WI38 (cell line): ENCODE measurements around the gene SLCO2A1.

Source experiments
- H3K4me3 ChIP-seq: 2 replicates; pipeline ENCODE4 v1.5.1; 2011; ENCODE audit warnings: low read depth, mild to moderate bottlenecking, control low read depth, low read length
- TF ChIP-seq, protein P1 (sequence below): IDR thresholded peaks from 2 replicates; pipeline ENCODE4 v1.5.1; 2012; ENCODE audit warnings: low read depth, mild to moderate bottlenecking, control low read depth, low read length

Gene SLCO2A1

DNA sequence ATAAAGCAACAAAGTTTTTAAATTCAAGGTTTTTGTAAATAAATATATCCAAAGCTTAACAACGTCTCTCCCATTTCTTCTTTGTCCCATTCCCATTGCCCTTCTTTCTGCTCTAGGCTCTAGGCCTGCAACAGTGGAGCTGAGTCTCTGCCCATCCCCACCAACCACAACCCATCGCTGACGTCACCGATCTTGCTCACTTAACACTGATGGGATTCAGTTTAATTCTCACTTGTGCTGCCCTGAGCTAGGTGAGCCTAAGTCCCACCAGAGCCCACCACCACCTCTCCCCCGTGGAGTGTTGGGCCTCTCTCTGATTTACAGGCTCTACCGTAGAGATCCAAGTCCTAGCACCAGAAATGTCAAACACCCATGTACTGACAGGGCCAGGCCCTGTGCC is 72.7 kb downstream of the SLCO2A1 start:
- TF ChIP-seq, protein P1, sequence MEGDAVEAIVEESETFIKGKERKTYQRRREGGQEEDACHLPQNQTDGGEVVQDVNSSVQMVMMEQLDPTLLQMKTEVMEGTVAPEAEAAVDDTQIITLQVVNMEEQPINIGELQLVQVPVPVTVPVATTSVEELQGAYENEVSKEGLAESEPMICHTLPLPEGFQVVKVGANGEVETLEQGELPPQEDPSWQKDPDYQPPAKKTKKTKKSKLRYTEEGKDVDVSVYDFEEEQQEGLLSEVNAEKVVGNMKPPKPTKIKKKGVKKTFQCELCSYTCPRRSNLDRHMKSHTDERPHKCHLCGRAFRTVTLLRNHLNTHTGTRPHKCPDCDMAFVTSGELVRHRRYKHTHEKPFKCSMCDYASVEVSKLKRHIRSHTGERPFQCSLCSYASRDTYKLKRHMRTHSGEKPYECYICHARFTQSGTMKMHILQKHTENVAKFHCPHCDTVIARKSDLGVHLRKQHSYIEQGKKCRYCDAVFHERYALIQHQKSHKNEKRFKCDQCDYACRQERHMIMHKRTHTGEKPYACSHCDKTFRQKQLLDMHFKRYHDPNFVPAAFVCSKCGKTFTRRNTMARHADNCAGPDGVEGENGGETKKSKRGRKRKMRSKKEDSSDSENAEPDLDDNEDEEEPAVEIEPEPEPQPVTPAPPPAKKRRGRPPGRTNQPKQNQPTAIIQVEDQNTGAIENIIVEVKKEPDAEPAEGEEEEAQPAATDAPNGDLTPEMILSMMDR = no peak
- no peak overlapping the region for H3K4me3 ChIP-seq

DNA sequence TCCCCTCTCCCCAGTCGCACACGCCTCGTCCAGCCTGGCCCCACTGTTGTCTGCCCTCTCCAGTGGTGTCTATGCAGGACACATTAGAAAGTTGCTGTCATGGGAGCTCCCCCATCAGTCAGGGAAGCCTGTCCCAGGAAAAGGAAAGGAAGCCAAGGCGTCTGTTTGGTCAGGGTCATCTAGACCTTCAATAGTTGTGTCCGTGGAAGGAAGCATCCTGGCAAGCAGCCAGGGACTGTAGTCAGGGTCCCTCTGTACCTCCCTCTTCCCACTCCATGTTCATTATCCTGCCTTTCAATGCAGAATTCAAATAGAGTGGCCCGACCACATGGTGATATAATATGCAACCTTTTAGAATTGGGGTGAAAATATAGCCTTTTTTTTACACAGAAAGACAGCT is 73.4 kb downstream of the SLCO2A1 start:
- no peak overlapping the region for H3K4me3 ChIP-seq
- TF ChIP-seq, protein P1 = no peak

DNA sequence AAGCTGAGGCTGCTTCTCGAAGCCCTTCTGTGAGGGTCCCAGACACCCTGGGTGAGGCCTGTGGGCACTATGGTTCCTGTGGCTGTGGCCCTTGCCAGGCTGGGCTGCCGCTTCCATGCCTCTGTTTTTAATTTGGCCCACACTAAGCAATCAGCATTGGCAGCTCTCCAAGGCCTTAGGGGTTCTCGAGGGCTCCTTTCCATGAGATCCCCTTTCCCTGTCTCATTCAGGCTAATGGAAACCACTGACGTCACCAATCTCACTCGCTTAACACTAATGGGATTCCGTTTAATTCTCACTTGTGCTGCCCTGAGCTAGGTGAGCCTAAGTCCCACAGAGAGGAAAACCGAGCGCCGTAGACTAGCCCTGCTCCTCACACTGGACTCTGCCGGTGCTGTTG is 73.8 kb downstream of the SLCO2A1 start:
- no peak overlapping the region for H3K4me3 ChIP-seq
- TF ChIP-seq, protein P1 = no peak

DNA sequence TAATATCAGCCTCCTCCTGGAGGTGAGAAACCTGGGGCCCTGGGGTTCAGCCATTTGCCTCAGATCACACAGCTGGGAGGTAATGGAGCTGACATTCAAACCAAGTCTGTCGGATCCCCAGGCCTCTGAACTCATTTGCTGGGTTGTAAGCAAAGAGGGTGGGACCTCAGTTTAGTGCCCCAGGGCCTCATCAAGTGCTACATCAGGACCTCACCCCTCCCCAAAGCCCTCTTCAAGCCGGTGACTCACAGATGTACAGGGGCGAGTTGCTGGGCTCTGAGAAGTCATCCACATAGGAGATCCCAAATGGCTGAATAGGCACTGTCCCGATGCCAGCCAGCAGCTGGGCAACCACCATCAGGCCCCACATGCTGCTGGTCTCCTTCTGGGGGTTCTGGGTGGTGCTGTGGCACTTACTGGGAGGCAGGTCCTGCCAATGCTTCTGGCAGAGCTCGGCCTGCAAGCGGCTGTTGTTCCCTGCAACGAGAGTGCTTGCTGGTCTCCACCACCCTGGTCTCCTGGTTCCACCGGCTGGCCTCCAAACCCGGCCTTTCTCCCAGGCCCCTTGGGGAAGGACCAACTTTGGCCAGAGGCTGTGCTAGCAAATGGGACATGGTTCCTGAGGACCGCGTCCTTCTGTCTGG is 74.9 kb downstream of the SLCO2A1 start:
- TF ChIP-seq, protein P1 = no peak
- no peak overlapping the region for H3K4me3 ChIP-seq

DNA sequence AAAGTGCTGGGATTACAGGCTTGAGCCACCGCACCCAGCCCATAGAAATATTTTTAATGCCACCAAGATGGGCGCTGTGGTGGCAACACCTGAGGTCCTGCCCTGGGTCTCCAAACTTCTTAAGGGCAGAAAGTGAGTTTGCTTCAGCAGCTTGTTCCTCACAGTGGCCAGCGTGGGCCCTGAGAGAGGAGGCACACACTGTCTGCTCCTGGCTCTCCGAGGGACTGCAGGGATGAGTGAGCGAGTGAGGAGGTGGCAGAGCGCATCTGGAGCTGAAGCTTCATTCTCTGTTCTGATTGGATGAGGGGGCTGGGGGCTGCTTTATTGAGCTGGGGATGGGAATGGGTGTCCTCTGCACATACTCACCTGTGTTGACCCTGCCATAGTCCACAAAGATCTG is 76.4 kb downstream of the SLCO2A1 start:
- TF ChIP-seq, protein P1 = no peak
- no peak overlapping the region for H3K4me3 ChIP-seq

DNA sequence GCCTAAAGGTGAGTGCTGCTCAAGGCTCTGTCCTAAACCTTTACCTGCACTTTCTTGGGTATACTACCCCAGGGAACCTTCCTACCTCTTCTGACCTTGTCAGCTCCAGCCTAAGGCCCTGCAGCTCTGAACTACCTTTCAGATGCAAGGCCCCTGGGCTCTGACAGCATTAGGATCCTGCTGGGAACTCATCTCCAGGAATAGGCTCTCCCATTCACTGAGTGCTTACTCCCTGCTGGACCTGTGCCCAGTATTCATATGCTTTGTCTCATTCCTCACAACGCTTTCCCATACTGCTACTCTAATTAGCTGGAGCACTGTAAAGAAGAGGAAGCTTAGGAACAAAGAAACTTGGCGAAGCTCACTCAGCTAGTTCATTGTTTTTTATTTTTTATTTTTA is 80.3 kb downstream of the SLCO2A1 start:
- H3K4me3 ChIP-seq = no peak overlapping the region
- TF ChIP-seq, protein P1 = no peak

DNA sequence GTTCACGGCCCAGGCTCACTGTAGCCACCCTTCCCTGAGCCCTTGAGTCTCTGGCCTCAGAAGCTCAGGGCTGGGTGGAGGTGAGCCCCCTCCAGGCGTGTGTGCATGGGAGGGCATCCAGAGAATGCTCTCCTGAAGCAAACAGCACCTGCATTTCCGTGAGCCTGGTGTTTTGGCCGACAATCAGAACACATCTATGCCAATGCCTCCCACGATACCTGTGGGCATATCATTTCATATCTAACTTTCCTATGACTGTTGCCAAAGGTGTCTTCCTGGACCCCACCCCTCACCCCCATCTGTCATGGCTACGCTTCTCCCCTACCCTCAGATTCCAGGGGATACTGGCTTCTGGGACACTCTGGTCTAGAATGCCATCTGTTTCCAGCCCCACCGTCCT is 80.7 kb downstream of the SLCO2A1 start:
- H3K4me3 ChIP-seq = no peak overlapping the region
- TF ChIP-seq, protein P1 = no peak
